GM12872 (cell line): Measurements from ENCODE around the gene CDH19.

ENCODE experiments used
- TF ChIP-seq, protein P1 (sequence below): IDR thresholded peaks from 3 replicates; pipeline ENCODE4 v1.5.1; 2011; ENCODE audit warnings: low read depth, mild to moderate bottlenecking, low read length, moderate library complexity; ENCODE audit not compliant: insufficient read depth

The CDH19 gene

DNA sequence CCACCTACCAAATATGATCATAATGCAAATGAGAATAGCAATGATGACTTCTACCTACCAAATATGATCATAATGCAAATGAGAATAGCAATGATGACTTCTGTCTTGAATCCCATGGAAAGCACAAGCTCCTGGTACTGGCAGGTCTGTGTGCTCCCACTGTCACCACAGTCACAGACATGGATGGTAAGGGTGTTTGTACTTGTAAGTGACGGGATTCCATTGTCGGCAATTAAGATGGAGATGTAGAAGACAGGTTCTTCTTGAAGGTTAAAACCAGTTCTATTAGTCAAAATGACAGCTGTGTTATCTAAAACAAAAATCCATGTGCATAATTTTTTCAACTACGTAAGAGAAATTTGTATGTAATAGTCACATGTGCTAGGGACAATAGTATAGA, 95.0 kb downstream of the CDH19 start:
- TF ChIP-seq, protein P1, sequence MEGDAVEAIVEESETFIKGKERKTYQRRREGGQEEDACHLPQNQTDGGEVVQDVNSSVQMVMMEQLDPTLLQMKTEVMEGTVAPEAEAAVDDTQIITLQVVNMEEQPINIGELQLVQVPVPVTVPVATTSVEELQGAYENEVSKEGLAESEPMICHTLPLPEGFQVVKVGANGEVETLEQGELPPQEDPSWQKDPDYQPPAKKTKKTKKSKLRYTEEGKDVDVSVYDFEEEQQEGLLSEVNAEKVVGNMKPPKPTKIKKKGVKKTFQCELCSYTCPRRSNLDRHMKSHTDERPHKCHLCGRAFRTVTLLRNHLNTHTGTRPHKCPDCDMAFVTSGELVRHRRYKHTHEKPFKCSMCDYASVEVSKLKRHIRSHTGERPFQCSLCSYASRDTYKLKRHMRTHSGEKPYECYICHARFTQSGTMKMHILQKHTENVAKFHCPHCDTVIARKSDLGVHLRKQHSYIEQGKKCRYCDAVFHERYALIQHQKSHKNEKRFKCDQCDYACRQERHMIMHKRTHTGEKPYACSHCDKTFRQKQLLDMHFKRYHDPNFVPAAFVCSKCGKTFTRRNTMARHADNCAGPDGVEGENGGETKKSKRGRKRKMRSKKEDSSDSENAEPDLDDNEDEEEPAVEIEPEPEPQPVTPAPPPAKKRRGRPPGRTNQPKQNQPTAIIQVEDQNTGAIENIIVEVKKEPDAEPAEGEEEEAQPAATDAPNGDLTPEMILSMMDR, result no peak

DNA sequence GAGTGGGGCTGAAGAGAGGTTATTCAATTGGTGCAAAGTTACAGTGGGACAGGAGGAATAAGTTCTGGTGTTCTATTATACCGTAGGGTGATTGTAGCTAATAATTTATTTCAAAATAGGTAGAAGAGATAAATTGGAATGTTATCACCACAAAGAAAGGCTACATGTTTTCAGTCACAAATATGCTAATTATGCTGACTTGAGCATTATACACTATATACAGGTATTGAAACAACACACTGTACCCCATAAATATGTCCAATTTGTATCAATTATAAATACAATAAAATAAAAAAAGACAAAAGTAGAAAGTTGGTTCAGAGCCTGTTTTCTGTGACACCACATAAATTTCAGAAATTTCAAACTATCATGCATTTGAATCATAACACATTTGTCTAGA, 97.7 kb downstream of the CDH19 start:
- TF ChIP-seq, protein P1, result no peak

DNA sequence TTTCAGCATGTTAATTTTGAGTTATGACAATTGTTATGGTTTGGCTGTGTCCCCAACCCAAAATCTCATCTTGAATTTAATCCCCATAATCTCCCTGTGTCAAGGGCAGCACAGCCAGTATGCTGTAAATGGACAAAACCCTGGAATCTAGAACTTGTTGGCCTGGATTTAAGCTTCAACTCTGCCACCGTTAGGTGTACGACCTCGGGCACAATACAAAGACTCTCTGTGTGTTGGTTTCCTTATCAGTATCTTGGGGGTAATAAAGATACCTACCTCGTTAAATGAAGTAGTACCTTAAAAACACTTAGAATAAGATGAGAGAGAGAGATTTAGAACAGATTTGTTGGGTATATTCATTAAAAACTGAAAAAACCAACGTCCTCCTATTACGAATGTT, 106.5 kb downstream of the CDH19 start:
- TF ChIP-seq, protein P1, result no peak

DNA sequence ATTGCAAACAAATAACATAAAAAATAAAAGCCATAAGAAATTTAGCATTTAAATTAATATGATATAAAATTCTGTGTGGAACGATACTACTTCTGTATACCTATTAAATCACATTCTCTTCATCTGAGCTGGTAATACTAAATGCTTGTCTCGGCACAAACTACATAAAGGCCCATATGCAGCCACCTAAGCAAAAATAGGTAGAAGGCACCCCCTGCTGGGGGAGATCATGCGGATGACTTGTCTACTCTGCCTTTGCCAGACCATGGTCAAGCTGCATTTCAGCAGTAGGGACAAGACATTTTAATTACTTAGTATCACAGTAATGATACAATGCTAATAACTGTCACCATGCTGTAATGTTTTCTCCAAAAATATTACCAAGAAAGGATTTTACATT, 108.0 kb downstream of the CDH19 start:
- TF ChIP-seq, protein P1, result peak; percentile 39; the same call in 1 of the 3 replicates

DNA sequence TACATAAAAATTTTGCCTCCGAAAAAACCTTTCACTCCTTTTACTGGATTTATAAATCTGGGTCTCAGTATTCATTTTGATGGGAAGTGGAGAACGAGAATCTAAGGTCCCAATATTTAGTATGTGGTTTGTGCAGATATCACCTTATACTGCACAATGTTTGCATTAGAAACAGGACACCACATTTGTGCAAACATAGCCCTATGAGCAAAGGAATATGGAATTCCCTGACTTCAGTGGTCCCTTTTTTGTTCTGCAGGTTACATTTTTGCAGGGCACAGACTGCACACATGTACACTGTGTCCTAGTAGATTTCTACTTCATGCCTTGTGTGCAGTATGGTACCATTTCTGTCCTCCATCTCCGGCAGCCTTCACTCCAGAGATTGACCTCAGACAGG, 130.0 kb downstream of the CDH19 start:
- TF ChIP-seq, protein P1, result no peak

DNA sequence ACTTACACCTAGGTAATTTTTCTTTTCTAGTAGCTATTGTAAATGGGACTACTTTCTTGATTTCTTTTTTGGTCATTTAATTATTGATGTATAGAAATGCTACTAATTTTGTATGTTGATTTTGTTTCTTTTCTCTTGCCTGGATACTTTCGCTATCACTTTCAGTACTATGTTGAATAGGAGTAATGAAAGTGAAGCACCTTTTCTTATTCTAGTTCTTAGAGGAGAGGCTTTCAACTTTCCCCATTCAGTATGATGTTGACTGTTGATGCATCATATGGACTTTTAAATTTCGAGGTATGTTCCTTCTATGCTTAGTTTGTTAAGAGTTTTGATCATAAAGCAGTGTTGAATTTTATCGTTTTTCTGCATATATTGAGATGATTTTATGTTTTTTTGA, 142.5 kb downstream of the CDH19 start:
- TF ChIP-seq, protein P1, result no peak

DNA sequence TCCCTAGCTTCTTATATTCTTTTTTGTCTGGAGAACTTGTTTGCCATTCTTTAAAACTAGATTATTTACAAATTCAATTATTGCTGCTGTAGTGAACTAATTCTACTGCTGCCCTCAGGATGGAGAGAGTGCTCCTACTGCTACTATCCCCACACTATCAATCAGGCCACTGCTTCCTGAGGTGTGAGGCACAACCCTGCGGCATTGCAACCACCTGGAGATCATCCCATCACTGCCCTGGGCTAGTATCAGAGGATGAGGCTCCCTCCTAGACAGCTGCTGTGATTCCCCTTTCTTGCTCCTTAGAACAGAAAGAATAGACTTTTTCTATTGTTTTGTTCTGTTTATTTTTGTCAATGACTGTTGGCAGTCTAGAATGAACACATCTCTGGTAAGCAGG, 146.6 kb downstream of the CDH19 start:
- TF ChIP-seq, protein P1, result no peak
